ENCODE measurements around the gene RMND1. TPM values are rescaled to one million over a fixed set of nuclear protein-coding genes. Genes with fewer than 3 reads are reported as not detected.
"Not testable (repeated sequence)": the region's sequence is repeated elsewhere in the genome, so short reads cannot be mapped to it uniquely, and the experiment has no call there.

Gene RMND1
- total RNA-seq, 2 experiments from 2014 or later, result 14.4 to 18.5 TPM

- peaks cover 43% of the 10 kb centered on the region for H3K4me1 Mint-ChIP-seq
- H3K27ac Mint-ChIP-seq, result peak overlapping the region; percentile 92
- H3K36me3 Mint-ChIP-seq (ENCODE audit: low read depth), result peaks cover 36% of the 10 kb centered on the region
- H3K9me3 Mint-ChIP-seq, result no peaks in the 10 kb centered on the region
- CTCF ChIA-PET, result interaction anchor here (1.1 to 1.8 kb wide), 2 partner anchors 14 to 15 kb away, joined by 3 to 5 read pairs; no protein-coding TSS in a partner anchor
- POLR2A ChIA-PET, result no interaction called here
- DNase-seq, result no peak
- H3K27me3 Mint-ChIP-seq, result no peaks in the 10 kb centered on the region
- H3K4me3 Mint-ChIP-seq, result no peak overlapping the region
Measured at GRCh38 chr6:151370509-151371078, 81.3 kb downstream of the RMND1 start.

- Mint-ChIP-seq H3K4me3 (no peak overlapping the region), H3K27me3 (no peaks in the 10 kb centered on the region), H3K36me3 (ENCODE audit: low read depth) (peaks cover 49% of the 10 kb centered on the region), H3K4me1 (no peaks in the 10 kb centered on the region), H3K9me3 (no peaks in the 10 kb centered on the region), H3K27ac (peak overlapping the region; percentile 80)
- DNase-seq, result no peak
- POLR2A ChIA-PET, result no interaction called here
- CTCF ChIA-PET, result interaction anchor here (1.3 to 1.5 kb wide), 2 partner anchors 10 to 41 kb away, joined by 4 read pairs; no protein-coding TSS in a partner anchor
Measured at GRCh38 chr6:151365233-151365632, 86.7 kb downstream of the RMND1 start.

- no peaks in the 10 kb centered on the region for H3K9me3 Mint-ChIP-seq
- no peak for DNase-seq
- peaks cover 37% of the 10 kb centered on the region for H3K36me3 Mint-ChIP-seq (ENCODE audit: low read depth)
- no peaks in the 10 kb centered on the region for H3K27me3 Mint-ChIP-seq
- no peak overlapping the region for H3K4me3 Mint-ChIP-seq
- CTCF ChIA-PET, result interaction anchor here (0.6 kb wide), 2 partner anchors 37 to 1289 kb away, joined by 3 to 4 read pairs; no protein-coding TSS in a partner anchor
- H3K27ac Mint-ChIP-seq, result no peak overlapping the region
- POLR2A ChIA-PET, result no interaction called here
- peaks cover 12% of the 10 kb centered on the region for H3K4me1 Mint-ChIP-seq
Measured at GRCh38 chr6:151359486-151359885, 92.4 kb downstream of the RMND1 start.

GRCh38 chr6:151358475-151358874 lies 93.5 kb downstream of the RMND1 start:
- ChIA-PET CTCF (interaction anchor here (0.5 to 2.1 kb wide), 4 partner anchors 13 to 756 kb away, joined by 3 to 6 read pairs (median 3); no protein-coding TSS in a partner anchor), POLR2A (interaction anchor here (0.6 kb wide), 1 partner anchor 23 kb away, joined by 3 read pairs; no protein-coding TSS in a partner anchor)
- no peaks in the 10 kb centered on the region for H3K9me3 Mint-ChIP-seq
- no peaks in the 10 kb centered on the region for H3K27me3 Mint-ChIP-seq
- no peak for DNase-seq
- H3K36me3 Mint-ChIP-seq (ENCODE audit: low read depth), result peaks cover 30% of the 10 kb centered on the region
- H3K27ac Mint-ChIP-seq, result no peak overlapping the region
- H3K4me3 Mint-ChIP-seq, result no peak overlapping the region
- peaks cover 12% of the 10 kb centered on the region for H3K4me1 Mint-ChIP-seq

- no peak for DNase-seq
- peaks cover 28% of the 10 kb centered on the region for H3K36me3 Mint-ChIP-seq (ENCODE audit: low read depth)
- H3K27me3 Mint-ChIP-seq, result no peaks in the 10 kb centered on the region
- no peak overlapping the region for H3K27ac Mint-ChIP-seq
- ChIA-PET CTCF (interaction anchor here (0.5 to 2.1 kb wide), 8 partner anchors 14 to 466 kb away, joined by 3 to 6 read pairs (median 4); no protein-coding TSS in a partner anchor), POLR2A (interaction anchor here (0.6 kb wide), 1 partner anchor 22 kb away, joined by 3 read pairs; no protein-coding TSS in a partner anchor)
- H3K9me3 Mint-ChIP-seq, result no peaks in the 10 kb centered on the region
- H3K4me1 Mint-ChIP-seq, result peaks cover 12% of the 10 kb centered on the region
- H3K4me3 Mint-ChIP-seq, result no peak overlapping the region
Measured at GRCh38 chr6:151357758-151358436, 94.0 kb downstream of the RMND1 start.

GRCh38 chr6:151356983-151357382 lies 94.9 kb downstream of the RMND1 start:
- H3K27me3 Mint-ChIP-seq, POLR2A ChIA-PET, H3K4me3 Mint-ChIP-seq, H3K9me3 Mint-ChIP-seq, DNase-seq, H3K27ac Mint-ChIP-seq: not testable (repeated sequence)
- peaks cover 23% of the 10 kb centered on the region for H3K36me3 Mint-ChIP-seq (ENCODE audit: low read depth)
- H3K4me1 Mint-ChIP-seq, result peaks cover 12% of the 10 kb centered on the region
- CTCF ChIA-PET, result interaction anchor here (0.6 to 2.1 kb wide), 6 partner anchors 14 to 465 kb away, joined by 3 to 6 read pairs (median 4); no protein-coding TSS in a partner anchor

Other genes with a start within 250 kb of the RMND1 start
- gene AKAP12, start 212.2 kb downstream of the RMND1 start, total RNA-seq, result under 1 TPM; 0.52 to 0.60 TPM
- 10 to 100 TPM; 23.5 to 28.3 TPM for gene ZBTB2, start 60.6 kb downstream of the RMND1 start, total RNA-seq
- gene CCDC170, start 41.9 kb upstream of the RMND1 start, total RNA-seq, result not detected

Data from activated CD4-positive, alpha-beta T cell treated with anti-CD3 and anti-CD28 coated beads, Interleukin-2, amount 10 ng/mL, durations not matched to agents 7 days and 5 days (primary cell).